Immature natural killer cell (primary cell): ENCODE measurements around the gene PRKG1. TPM values are rescaled to one million over a fixed set of nuclear protein-coding genes. Genes with fewer than 3 reads are reported as not detected.
A peak's percentile ranks its signal among the peaks of the same experiment; 100 is the strongest.

Source experiments
- DNase-seq, 3 donors: peaks; one replicate each; pipeline ENCODE4 v3.0.0; 2022; ENCODE audit warnings: mixed read lengths in 1 of 3
- H3K27ac Mint-ChIP-seq, 6 donors: one replicate each; pipeline ENCODE4 v1.8.0; 2020; ENCODE audit warnings: mixed read lengths in 6 of 6, mild to moderate bottlenecking in 5 of 6, inconsistent platforms in 4 of 6, moderate library complexity in 3 of 6
- H3K27me3 Mint-ChIP-seq, 3 donors: one replicate each; pipeline ENCODE4 v1.8.0; 2020 to 2021; ENCODE audit warnings: low read depth in 3 of 3, mild to moderate bottlenecking in 3 of 3, mixed read lengths in 3 of 3, moderate library complexity in 3 of 3, inconsistent platforms in 1 of 3
- H3K36me3 Mint-ChIP-seq, 3 donors: one replicate each; pipeline ENCODE4 v1.8.0; 2020; ENCODE audit warnings: mixed read lengths in 3 of 3, inconsistent platforms in 2 of 3, mild to moderate bottlenecking in 2 of 3
- H3K4me1 Mint-ChIP-seq, 2 donors: one replicate each; pipeline ENCODE4 v1.8.0; 2020; ENCODE audit warnings: inconsistent platforms in 2 of 2, mild to moderate bottlenecking in 2 of 2, mixed read lengths in 2 of 2, moderate library complexity in 1 of 2
- H3K4me3 Mint-ChIP-seq, 5 donors: one replicate each; pipeline ENCODE4 v1.8.0; 2020; ENCODE audit warnings: mild to moderate bottlenecking in 5 of 5, mixed read lengths in 5 of 5, inconsistent platforms in 3 of 5, moderate library complexity in 3 of 5
- H3K9me3 Mint-ChIP-seq, 6 donors: one replicate each; pipeline ENCODE4 v1.8.0; 2020; ENCODE audit warnings: mild to moderate bottlenecking in 6 of 6, mixed read lengths in 6 of 6, inconsistent platforms in 4 of 6, moderate library complexity in 3 of 6
- polyA plus RNA-seq, 3 donors: library from polyadenylated mRNA; unstranded; fragments of 300-500 nt; fragmentation: Illumina TruSeq; gene quantifications; one replicate each; pipeline ENCODE4 v1.2.3, GENCODE V29; 2021

PRKG1 gene
- polyA plus RNA-seq, 3 donors from 2014 or later: 0.46 TPM; not detected in 2

- peaks cover 11 to 14% of the 10 kb centered on the region in 2 donors for H3K4me1 Mint-ChIP-seq
- no peak for DNase-seq
- no peaks in the 10 kb centered on the region for H3K9me3 Mint-ChIP-seq
- H3K27me3 Mint-ChIP-seq: peaks cover 0 to 2% (median 0%) of the 10 kb centered on the region in 3 donors
- H3K36me3 Mint-ChIP-seq: no peaks in the 10 kb centered on the region
- peak overlapping the region in 5 of 6 donors; percentile 44 to 88 (median 83) for H3K27ac Mint-ChIP-seq
- peak overlapping the region in 2 of 5 donors; percentile 46 to 61 for H3K4me3 Mint-ChIP-seq
Observed at GRCh38 chr10:51878695-51879094, 804.4 kb downstream of the PRKG1 start.

GRCh38 chr10:51879238-51879637 lies 805.0 kb downstream of the PRKG1 start:
- H3K27ac Mint-ChIP-seq: peak overlapping the region in 5 of 6 donors; percentile 44 to 88 (median 83)
- peak overlapping the region in 4 of 5 donors; percentile 14 to 61 (median 48) for H3K4me3 Mint-ChIP-seq

GRCh38 chr10:51881213-51881612 lies 806.9 kb downstream of the PRKG1 start:
- no peaks in the 10 kb centered on the region for H3K36me3 Mint-ChIP-seq
- H3K4me1 Mint-ChIP-seq: peaks cover 11 to 14% of the 10 kb centered on the region in 2 donors
- no peaks in the 10 kb centered on the region for H3K9me3 Mint-ChIP-seq
- peaks cover 0 to 2% (median 0%) of the 10 kb centered on the region in 3 donors for H3K27me3 Mint-ChIP-seq
- no peak for DNase-seq
- no peak overlapping the region for H3K4me3 Mint-ChIP-seq
- no peak overlapping the region for H3K27ac Mint-ChIP-seq

More at GRCh38 chr10:51879238-51879637, 805.0 kb downstream of the PRKG1 start:
- peaks cover 11 to 14% of the 10 kb centered on the region in 2 donors for H3K4me1 Mint-ChIP-seq
- peaks cover 0 to 2% (median 0%) of the 10 kb centered on the region in 3 donors for H3K27me3 Mint-ChIP-seq
- H3K9me3 Mint-ChIP-seq: no peaks in the 10 kb centered on the region
- no peak for DNase-seq
- no peaks in the 10 kb centered on the region for H3K36me3 Mint-ChIP-seq

- no peak overlapping the region for H3K4me3 Mint-ChIP-seq
- no peak overlapping the region for H3K27ac Mint-ChIP-seq
- peaks cover 1 to 2% (median 2%) of the 10 kb centered on the region in 3 donors for H3K27me3 Mint-ChIP-seq
- DNase-seq: no peak
- no peaks in the 10 kb centered on the region for H3K36me3 Mint-ChIP-seq
- H3K4me1 Mint-ChIP-seq: no peaks in the 10 kb centered on the region
- H3K9me3 Mint-ChIP-seq: peaks cover 0 to 2% (median under 1%) of the 10 kb centered on the region in 6 donors
Observed at GRCh38 chr10:51886438-51887068, 812.3 kb downstream of the PRKG1 start.

- Mint-ChIP-seq H3K27ac (no peak overlapping the region), H3K4me3 (no peak overlapping the region), H3K4me1 (no peaks in the 10 kb centered on the region), H3K27me3 (peaks cover 0 to 2% (median 1%) of the 10 kb centered on the region in 3 donors), H3K9me3 (peaks cover 0 to 5% (median 1%) of the 10 kb centered on the region in 6 donors), H3K36me3 (no peaks in the 10 kb centered on the region)
- DNase-seq: no peak
Observed at GRCh38 chr10:51888263-51888662, 814.0 kb downstream of the PRKG1 start.

GRCh38 chr10:51892313-51892712 lies 818.0 kb downstream of the PRKG1 start:
- no peaks in the 10 kb centered on the region for H3K4me1 Mint-ChIP-seq
- peaks cover 0 to 6% (median 1%) of the 10 kb centered on the region in 6 donors for H3K9me3 Mint-ChIP-seq
- H3K36me3 Mint-ChIP-seq: no peaks in the 10 kb centered on the region
- no peak for DNase-seq
- H3K27ac Mint-ChIP-seq: no peak overlapping the region
- no peak overlapping the region for H3K4me3 Mint-ChIP-seq
- H3K27me3 Mint-ChIP-seq: peaks cover 0 to 2% (median 1%) of the 10 kb centered on the region in 3 donors

GRCh38 chr10:51892965-51893658 lies 818.8 kb downstream of the PRKG1 start:
- peaks cover 0 to 2% (median 1%) of the 10 kb centered on the region in 3 donors for H3K27me3 Mint-ChIP-seq
- no peak for DNase-seq
- no peak overlapping the region for H3K27ac Mint-ChIP-seq
- H3K9me3 Mint-ChIP-seq: peaks cover 0 to 7% (median 1%) of the 10 kb centered on the region in 6 donors
- no peaks in the 10 kb centered on the region for H3K36me3 Mint-ChIP-seq
- H3K4me1 Mint-ChIP-seq: no peaks in the 10 kb centered on the region
- no peak overlapping the region for H3K4me3 Mint-ChIP-seq

GRCh38 chr10:51894771-51895578 lies 820.7 kb downstream of the PRKG1 start:
- H3K4me1 Mint-ChIP-seq: no peaks in the 10 kb centered on the region
- peaks cover 0 to 7% (median 0%) of the 10 kb centered on the region in 6 donors for H3K9me3 Mint-ChIP-seq
- H3K36me3 Mint-ChIP-seq: no peaks in the 10 kb centered on the region
- DNase-seq: no peak
- H3K4me3 Mint-ChIP-seq: no peak overlapping the region
- H3K27me3 Mint-ChIP-seq: no peaks in the 10 kb centered on the region
- no peak overlapping the region for H3K27ac Mint-ChIP-seq

GRCh38 chr10:51896849-51897248 lies 822.6 kb downstream of the PRKG1 start:
- no peak for DNase-seq
- Mint-ChIP-seq H3K4me1 (no peaks in the 10 kb centered on the region), H3K36me3 (no peaks in the 10 kb centered on the region), H3K4me3 (no peak overlapping the region), H3K9me3 (peaks cover 0 to 7% (median 0%) of the 10 kb centered on the region in 6 donors), H3K27ac (no peak overlapping the region), H3K27me3 (no peaks in the 10 kb centered on the region)

GRCh38 chr10:51897560-51897959 lies 823.3 kb downstream of the PRKG1 start:
- no peak for DNase-seq
- Mint-ChIP-seq H3K4me3 (no peak overlapping the region), H3K4me1 (no peaks in the 10 kb centered on the region), H3K27ac (no peak overlapping the region), H3K36me3 (no peaks in the 10 kb centered on the region), H3K27me3 (no peaks in the 10 kb centered on the region), H3K9me3 (peaks cover 0 to 7% (median 0%) of the 10 kb centered on the region in 6 donors)

GRCh38 chr10:51900180-51900579 lies 825.9 kb downstream of the PRKG1 start:
- Mint-ChIP-seq H3K27me3 (no peaks in the 10 kb centered on the region), H3K4me1 (no peaks in the 10 kb centered on the region), H3K36me3 (no peaks in the 10 kb centered on the region), H3K27ac (no peak overlapping the region), H3K9me3 (peaks cover 0 to 7% (median 0%) of the 10 kb centered on the region in 6 donors), H3K4me3 (no peak overlapping the region)
- DNase-seq: no peak

GRCh38 chr10:51903675-51904074 lies 829.4 kb downstream of the PRKG1 start:
- peaks cover 0 to 1% (median 0%) of the 10 kb centered on the region in 3 donors for H3K27me3 Mint-ChIP-seq
- no peaks in the 10 kb centered on the region for H3K4me1 Mint-ChIP-seq
- no peak for DNase-seq
- H3K36me3 Mint-ChIP-seq: no peaks in the 10 kb centered on the region
- no peak overlapping the region for H3K4me3 Mint-ChIP-seq
- H3K9me3 Mint-ChIP-seq: peaks cover 0 to 6% (median 1%) of the 10 kb centered on the region in 6 donors
- H3K27ac Mint-ChIP-seq: no peak overlapping the region

- no peak overlapping the region for H3K27ac Mint-ChIP-seq
- no peak overlapping the region for H3K4me3 Mint-ChIP-seq
- H3K36me3 Mint-ChIP-seq: no peaks in the 10 kb centered on the region
- DNase-seq: no peak
- H3K4me1 Mint-ChIP-seq: no peaks in the 10 kb centered on the region
- H3K27me3 Mint-ChIP-seq: peaks cover 0 to 5% (median 2%) of the 10 kb centered on the region in 3 donors
- H3K9me3 Mint-ChIP-seq: peaks cover 0 to 6% (median 3%) of the 10 kb centered on the region in 6 donors
Observed at GRCh38 chr10:51905032-51905431, 830.7 kb downstream of the PRKG1 start.
